Right lobe of liver (tissue), 6 donors: Measurements from ENCODE around the gene GSKIP. TPM values are rescaled to one million over a fixed set of nuclear protein-coding genes. Genes with fewer than 3 reads are reported as not detected.

Experiments
- ATAC-seq, 4 donors: fragments of 200-7000 bp; cut with Tn5 transposase; one replicate each; pipeline ENCODE4 v1.9.1; 2020; ENCODE audit warnings: mild to moderate bottlenecking in 4 of 4, moderate library complexity in 4 of 4
- DNase-seq, 3 donors: peaks; one replicate each; pipeline ENCODE4 v3.0.0-alpha.2; 2020
- H3K27ac ChIP-seq, 3 donors: fragments of 200-600 bp; one replicate each; pipeline ENCODE4 v1.8.0; 2022
- H3K27me3 ChIP-seq, 2 donors: fragments of 200-600 bp; one replicate each; pipeline ENCODE4 v1.8.0; 2022
- H3K36me3 ChIP-seq, 4 donors: fragments of 200-600 bp; sonication (generic) in 1 of 4; one replicate each; pipeline versions ENCODE4 v1.5.1 to v1.8.0; 2017 to 2022; ENCODE audit warnings: control low read depth in 1 of 4
- H3K4me1 ChIP-seq, 4 donors: fragments of 200-600 bp; sonication (generic) in 1 of 4; one replicate each; pipeline versions ENCODE4 v1.5.1 to v1.8.0; 2017 to 2022; ENCODE audit warnings: control low read depth in 1 of 4
- H3K4me3 ChIP-seq, 3 donors: fragments of 200-600 bp; one replicate each; pipeline ENCODE4 v1.8.0; 2022
- H3K9me3 ChIP-seq, 4 donors: fragments of 200-600 bp; sonication (generic) in 1 of 4; one replicate each; pipeline versions ENCODE4 v1.5.1 to v1.8.0; 2017 to 2022; ENCODE audit warnings: control low read depth in 1 of 4
- CTCF ChIP-seq, 4 donors: fragments of 200-600 bp in 3 of 4; fragments of 450-650 bp in 1 of 4; IDR thresholded peaks; one replicate each; pipeline versions ENCODE4 v1.5.1 to v1.8.0; 2016 to 2022; ENCODE audit warnings: antibody characterized with exemption in 4 of 4, mild to moderate bottlenecking in 2 of 4
- POLR2A ChIP-seq: fragments of 450-650 bp; IDR thresholded peaks from one replicate; pipeline ENCODE4 v1.6.1; 2017; ENCODE audit warnings: antibody characterized with exemption, mild to moderate bottlenecking
- WGBS: methylation state at CpG from one replicate; pipeline ENCODE4 v1.1.6; 2018; ENCODE audit warnings: low coverage, low lambda C conversion rate; ENCODE audit not compliant: insufficient coverage; ENCODE audit errors: missing lambda C conversion rate; 5-methylcytosine and 5-hydroxymethylcytosine counted together
- intact Hi-C, 2 donors: fragments of 100-400 bp; cut with DNase I; formaldehyde crosslinking; loops; one replicate each; pipeline versions ENCODE4 v1.11.2 to v1.14.1; 2022
- total RNA-seq, 6 experiments: library from RNA; depleted of rRNA in 2 of 6; stranded (reverse); fragments of >200 nt in 2 of 6; fragmentation: NEBNext Ultra II Directional in 3 of 6; extraction: Animal tissue kit (Norgen Biotek cat#: 25700) in 3 of 6; gene quantifications; one replicate each; pipeline versions ENCODE4 v1.1.0 to v1.2.4, GENCODE V29; 2016 to 2023
- donor health status: DM: no; HTN: yes; CAD: no.
- donor health status: DM: no; HTN: no; CAD: no.
- donor health status: DM: no; HTN: no; CAD: no.
- donor health status: DM: no; HTN: yes; CAD: no.
- donor health status: DM: no; HTN: yes; CAD: no.

The GSKIP gene
- total RNA-seq, 6 experiments from 2014 or later = 7.4 to 25.2 (median 15.5) TPM

- intact Hi-C loops = no loop called here
- DNase-seq (no peak), ATAC-seq (no peak)
- no peaks in the 10 kb centered on the region for H3K9me3 ChIP-seq
- H3K4me3 ChIP-seq = no peak overlapping the region
- no peaks in the 10 kb centered on the region for H3K27me3 ChIP-seq
- TF ChIP-seq CTCF (IDR thresholded peaks at IDR 0.05) (no peak), POLR2A (no peak)
- WGBS = 86% methylated on average over 5 of the region's 5 CpGs
- H3K4me1 ChIP-seq = peaks cover 0 to 14% (median 4%) of the 10 kb centered on the region in 4 donors
- H3K27ac ChIP-seq = no peak overlapping the region
- H3K36me3 ChIP-seq = no peaks in the 10 kb centered on the region
Measured at GRCh38 chr14:96413526-96413925, 50.2 kb downstream of the GSKIP start.

GRCh38 chr14:96415559-96415958, 52.2 kb downstream of the GSKIP start:
- ATAC-seq (no peak), DNase-seq (no peak)
- TF ChIP-seq POLR2A = no peak
- TF ChIP-seq CTCF (IDR thresholded peaks at IDR 0.05) = no peak
- H3K9me3 ChIP-seq = no peaks in the 10 kb centered on the region
- 95% methylated on average over 2 of the region's 2 CpGs for WGBS
- intact Hi-C loops = no loop called here
- peaks cover 0 to 14% (median 4%) of the 10 kb centered on the region in 4 donors for H3K4me1 ChIP-seq
- no peaks in the 10 kb centered on the region for H3K27me3 ChIP-seq
- H3K27ac ChIP-seq = no peak overlapping the region
- no peak overlapping the region for H3K4me3 ChIP-seq
- no peaks in the 10 kb centered on the region for H3K36me3 ChIP-seq

GRCh38 chr14:96416292-96416691, 53.0 kb downstream of the GSKIP start:
- H3K9me3 ChIP-seq = no peaks in the 10 kb centered on the region
- no peaks in the 10 kb centered on the region for H3K27me3 ChIP-seq
- ATAC-seq (no peak), DNase-seq (no peak)
- intact Hi-C loops = no loop called here
- H3K4me3 ChIP-seq = no peak overlapping the region
- no peaks in the 10 kb centered on the region for H3K36me3 ChIP-seq
- peaks cover 0 to 14% (median 4%) of the 10 kb centered on the region in 4 donors for H3K4me1 ChIP-seq
- WGBS = 67% methylated on average over 1 of the region's 1 CpG
- TF ChIP-seq POLR2A = no peak
- TF ChIP-seq CTCF (IDR thresholded peaks at IDR 0.05) = no peak
- no peak overlapping the region for H3K27ac ChIP-seq

GRCh38 chr14:96417254-96417653, 53.9 kb downstream of the GSKIP start:
- H3K27ac ChIP-seq = peak overlapping the region in 1 of 3 donors; percentile 49
- intact Hi-C loops = no loop called here
- H3K4me1 ChIP-seq = peaks cover 0 to 14% (median 4%) of the 10 kb centered on the region in 4 donors
- ATAC-seq = peak; percentile 91 to 97 (median 94)
- WGBS = 73% methylated on average over 2 of the region's 2 CpGs
- DNase-seq = no peak
- H3K36me3 ChIP-seq = no peaks in the 10 kb centered on the region
- H3K9me3 ChIP-seq = no peaks in the 10 kb centered on the region
- TF ChIP-seq POLR2A (no peak), CTCF (IDR thresholded peaks at IDR 0.05) (no peak)
- H3K27me3 ChIP-seq = no peaks in the 10 kb centered on the region
- no peak overlapping the region for H3K4me3 ChIP-seq

- no peak for DNase-seq
- no peak for ATAC-seq
- Histone ChIP-seq H3K36me3 (no peaks in the 10 kb centered on the region), H3K4me3 (no peak overlapping the region), H3K27me3 (no peaks in the 10 kb centered on the region), H3K4me1 (peaks cover 0 to 14% (median 4%) of the 10 kb centered on the region in 4 donors), H3K9me3 (no peaks in the 10 kb centered on the region), H3K27ac (no peak overlapping the region)
- intact Hi-C loops = no loop called here
- 95% methylated on average over 2 of the region's 4 CpGs for WGBS
- no peak for TF ChIP-seq POLR2A
- no peak for TF ChIP-seq CTCF (IDR thresholded peaks at IDR 0.05)
Measured at GRCh38 chr14:96418075-96418474, 54.7 kb downstream of the GSKIP start.
